Spleen (tissue), 7 donors: ENCODE results near the gene CHD9.

Experiments used
- POLR2A ChIP-seq, 3 donors: fragments of 450-650 bp; IDR thresholded peaks; one replicate each; pipeline ENCODE4 v1.5.1; 2017; ENCODE audit warnings: antibody characterized with exemption in 3 of 3, mild to moderate bottlenecking in 1 of 3
- POLR2AphosphoS5 ChIP-seq, 3 donors: sonication (generic); formaldehyde crosslinking; IDR thresholded peaks; one replicate each; pipeline ENCODE4 v1.5.1; 2017; ENCODE audit warnings: antibody characterized with exemption in 3 of 3
- TF ChIP-seq, protein P1 (sequence below), 11 experiments: fragments of 200-600 bp in 7 of 11; fragments of 450-650 bp in 4 of 11; sonication (generic) in 4 of 11; IDR thresholded peaks in 8 of 11; conservative IDR thresholded peaks in 3 of 11; 1 replicate in 7 of 11; 2 replicates in 4 of 11; pipeline versions ENCODE4 v1.4.0 to v1.8.0; 2016 to 2021; ENCODE audit warnings: antibody characterized with exemption in 11 of 11, inconsistent platforms in 4 of 11, mild to moderate bottlenecking in 1 of 11
- donor health status: DM: no; HTN: no; CAD: no; lungs with moderate emphysema.
- donor health status: DM: no; HTN: no; CAD: no.
- donor health status: DM: no; HTN: no; CAD: no.

DNA sequence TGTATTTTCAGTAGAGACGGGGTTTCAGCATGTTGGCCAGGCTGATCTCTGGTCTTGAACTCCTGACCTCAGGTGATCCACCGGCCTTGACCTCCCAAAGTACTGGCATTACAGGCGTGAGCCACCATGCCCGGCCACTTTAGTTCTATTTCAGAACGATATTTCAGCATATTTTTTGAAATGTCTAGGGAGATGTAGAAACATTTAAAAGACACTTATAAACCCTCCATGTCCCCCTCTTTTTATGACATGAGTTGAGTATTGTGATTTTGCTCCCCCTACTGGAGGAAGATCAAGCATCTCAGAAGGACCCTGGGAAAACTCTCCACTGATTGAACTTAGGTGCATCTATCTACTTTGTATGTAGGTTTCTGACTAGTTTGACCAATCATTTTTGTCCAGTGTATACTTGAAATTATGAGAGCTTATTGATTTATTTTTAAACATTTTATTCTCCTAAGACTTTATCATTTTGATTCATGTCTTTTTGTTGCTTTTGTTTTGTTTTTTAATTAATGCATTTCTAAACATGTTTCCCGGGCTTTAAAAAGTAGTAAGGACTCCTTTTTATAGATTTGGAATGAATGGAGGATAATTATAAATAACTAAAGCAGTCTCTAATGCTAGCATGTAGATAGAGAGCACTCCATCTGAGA, 105.1 kb downstream of the CHD9 start:
- TF ChIP-seq, protein P1, sequence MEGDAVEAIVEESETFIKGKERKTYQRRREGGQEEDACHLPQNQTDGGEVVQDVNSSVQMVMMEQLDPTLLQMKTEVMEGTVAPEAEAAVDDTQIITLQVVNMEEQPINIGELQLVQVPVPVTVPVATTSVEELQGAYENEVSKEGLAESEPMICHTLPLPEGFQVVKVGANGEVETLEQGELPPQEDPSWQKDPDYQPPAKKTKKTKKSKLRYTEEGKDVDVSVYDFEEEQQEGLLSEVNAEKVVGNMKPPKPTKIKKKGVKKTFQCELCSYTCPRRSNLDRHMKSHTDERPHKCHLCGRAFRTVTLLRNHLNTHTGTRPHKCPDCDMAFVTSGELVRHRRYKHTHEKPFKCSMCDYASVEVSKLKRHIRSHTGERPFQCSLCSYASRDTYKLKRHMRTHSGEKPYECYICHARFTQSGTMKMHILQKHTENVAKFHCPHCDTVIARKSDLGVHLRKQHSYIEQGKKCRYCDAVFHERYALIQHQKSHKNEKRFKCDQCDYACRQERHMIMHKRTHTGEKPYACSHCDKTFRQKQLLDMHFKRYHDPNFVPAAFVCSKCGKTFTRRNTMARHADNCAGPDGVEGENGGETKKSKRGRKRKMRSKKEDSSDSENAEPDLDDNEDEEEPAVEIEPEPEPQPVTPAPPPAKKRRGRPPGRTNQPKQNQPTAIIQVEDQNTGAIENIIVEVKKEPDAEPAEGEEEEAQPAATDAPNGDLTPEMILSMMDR (IDR thresholded peaks at IDR 0.05 in 8 of 11, conservative IDR thresholded peaks at IDR 0.05 in 3 of 11) = peak; percentile 46 to 83 (median 71)
- TF ChIP-seq POLR2AphosphoS5 (IDR thresholded peaks at IDR 0.05) = no peak
- TF ChIP-seq POLR2A (IDR thresholded peaks at IDR 0.05) = no peak
